ENCODE results near the gene ADAMTS8. TPM values are rescaled to one million over a fixed set of nuclear protein-coding genes. Genes with fewer than 3 reads are reported as not detected.

The ADAMTS8 gene
- total and polyA plus RNA-seq, 2 donors (not counting 1 experiment from before 2014, with no cell fraction given): 15.0 to 18.8 TPM

DNA sequence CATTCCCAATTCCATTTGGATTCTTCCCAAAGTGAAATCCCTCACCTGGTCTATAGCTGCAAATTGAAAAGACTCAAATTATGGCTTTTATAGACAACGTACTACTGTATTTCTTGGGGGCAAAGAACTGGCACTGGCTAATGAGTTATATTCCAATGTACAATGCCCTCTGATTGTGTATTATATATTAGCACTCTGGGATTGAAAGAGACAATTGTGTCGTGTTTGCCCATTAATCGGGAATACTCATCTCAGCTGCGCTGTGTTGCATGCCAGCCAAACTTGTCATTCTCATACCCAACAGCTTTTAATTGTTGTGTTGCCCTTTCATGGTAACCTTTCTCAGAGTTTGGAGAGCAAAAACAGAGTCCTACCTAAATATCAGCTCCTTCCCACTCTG, 58.7 kb downstream of the ADAMTS8 start:
- Histone ChIP-seq H3K9ac (ENCODE audit: insufficient read depth, low read length) (no peak overlapping the region), H3K27ac (ENCODE audit: insufficient read depth, low read length) (no peak overlapping the region), H3K27me3 (ENCODE audit: control insufficient read depth, insufficient read depth, low read length) (peaks cover 4% of the 10 kb centered on the region), H3K36me3 (ENCODE audit: control insufficient read depth, insufficient read depth, low read length) (no peaks in the 10 kb centered on the region), H3K79me2 (ENCODE audit: control insufficient read depth, insufficient read depth, low read length) (no peaks in the 10 kb centered on the region), H3K4me3 (replicated peaks in 1 of 4; ENCODE audit: control extremely low read depth in 1 of 4, insufficient read depth in 1 of 4, low read depth in 3 of 4, low read length in 4 of 4) (no peak overlapping the region), H2AFZ (ENCODE audit: low read length) (no peak overlapping the region), H3K9me3 (ENCODE audit: control insufficient read depth, insufficient read depth, low read depth, low read length) (no peaks in the 10 kb centered on the region), H3K4me1 (ENCODE audit: control insufficient read depth, extremely low read depth, insufficient read depth, low read length) (no peaks in the 10 kb centered on the region), H4K20me1 (ENCODE audit: control insufficient read depth, extremely low read depth, insufficient read depth, low read length) (no peaks in the 10 kb centered on the region), H3K4me2 (ENCODE audit: extremely low read depth, insufficient read depth, low read length) (no peak overlapping the region)
- TF ChIP-seq, protein P1, sequence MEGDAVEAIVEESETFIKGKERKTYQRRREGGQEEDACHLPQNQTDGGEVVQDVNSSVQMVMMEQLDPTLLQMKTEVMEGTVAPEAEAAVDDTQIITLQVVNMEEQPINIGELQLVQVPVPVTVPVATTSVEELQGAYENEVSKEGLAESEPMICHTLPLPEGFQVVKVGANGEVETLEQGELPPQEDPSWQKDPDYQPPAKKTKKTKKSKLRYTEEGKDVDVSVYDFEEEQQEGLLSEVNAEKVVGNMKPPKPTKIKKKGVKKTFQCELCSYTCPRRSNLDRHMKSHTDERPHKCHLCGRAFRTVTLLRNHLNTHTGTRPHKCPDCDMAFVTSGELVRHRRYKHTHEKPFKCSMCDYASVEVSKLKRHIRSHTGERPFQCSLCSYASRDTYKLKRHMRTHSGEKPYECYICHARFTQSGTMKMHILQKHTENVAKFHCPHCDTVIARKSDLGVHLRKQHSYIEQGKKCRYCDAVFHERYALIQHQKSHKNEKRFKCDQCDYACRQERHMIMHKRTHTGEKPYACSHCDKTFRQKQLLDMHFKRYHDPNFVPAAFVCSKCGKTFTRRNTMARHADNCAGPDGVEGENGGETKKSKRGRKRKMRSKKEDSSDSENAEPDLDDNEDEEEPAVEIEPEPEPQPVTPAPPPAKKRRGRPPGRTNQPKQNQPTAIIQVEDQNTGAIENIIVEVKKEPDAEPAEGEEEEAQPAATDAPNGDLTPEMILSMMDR (conservative IDR thresholded peaks at IDR 0.05 in 1 of 2, IDR thresholded peaks at IDR 0.05 in 1 of 2; ENCODE audit: low read depth in 1 of 2, low read length in 2 of 2): no peak
- TF ChIP-seq EZH2 (IDR thresholded peaks at IDR 0.05; ENCODE audit: low read length, missing control alignments): no peak
- DNase-seq (ENCODE audit: low read depth in 2 of 2): no peak

DNA sequence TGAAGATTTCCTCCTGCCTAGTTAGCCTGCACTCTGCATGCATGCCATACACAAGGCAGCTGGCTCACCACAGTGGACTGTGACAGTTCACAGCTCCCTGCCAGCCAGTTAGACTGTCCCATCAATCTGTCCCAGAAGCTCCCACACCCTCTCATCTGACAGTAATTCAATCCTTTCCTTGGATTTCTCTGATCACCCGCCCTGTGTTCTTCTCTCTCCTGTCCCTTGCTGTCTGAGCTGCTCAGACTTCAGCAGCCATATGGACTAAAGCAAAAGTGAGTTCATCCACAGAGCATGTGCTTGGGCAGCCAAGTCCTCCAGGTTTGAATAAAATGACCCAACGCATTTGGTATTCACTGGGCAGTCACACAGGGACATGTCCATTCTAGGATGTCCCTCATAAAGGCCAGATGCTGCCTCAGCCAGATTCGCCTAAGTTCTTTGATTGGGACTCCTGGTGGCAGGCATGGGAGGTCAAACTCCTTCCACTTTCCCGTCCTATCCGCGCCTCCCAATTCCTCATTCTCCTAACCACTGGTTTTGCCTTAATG, 59.2 kb downstream of the ADAMTS8 start:
- DNase-seq (ENCODE audit: low read depth in 2 of 2): no peak
- Histone ChIP-seq H3K4me2 (ENCODE audit: extremely low read depth, insufficient read depth, low read length) (no peak overlapping the region), H3K9ac (ENCODE audit: insufficient read depth, low read length) (no peak overlapping the region), H3K9me3 (ENCODE audit: control insufficient read depth, insufficient read depth, low read depth, low read length) (no peaks in the 10 kb centered on the region), H3K27me3 (ENCODE audit: control insufficient read depth, insufficient read depth, low read length) (peaks cover 4% of the 10 kb centered on the region), H3K36me3 (ENCODE audit: control insufficient read depth, insufficient read depth, low read length) (no peaks in the 10 kb centered on the region), H3K4me3 (replicated peaks in 1 of 4; ENCODE audit: control extremely low read depth in 1 of 4, insufficient read depth in 1 of 4, low read depth in 3 of 4, low read length in 4 of 4) (no peak overlapping the region), H3K27ac (ENCODE audit: insufficient read depth, low read length) (no peak overlapping the region), H4K20me1 (ENCODE audit: control insufficient read depth, extremely low read depth, insufficient read depth, low read length) (no peaks in the 10 kb centered on the region), H3K79me2 (ENCODE audit: control insufficient read depth, insufficient read depth, low read length) (no peaks in the 10 kb centered on the region), H2AFZ (ENCODE audit: low read length) (no peak overlapping the region), H3K4me1 (ENCODE audit: control insufficient read depth, extremely low read depth, insufficient read depth, low read length) (no peaks in the 10 kb centered on the region)
- TF ChIP-seq, protein P1 (conservative IDR thresholded peaks at IDR 0.05 in 1 of 2, IDR thresholded peaks at IDR 0.05 in 1 of 2; ENCODE audit: low read depth in 1 of 2, low read length in 2 of 2): no peak
- no peak for TF ChIP-seq EZH2 (IDR thresholded peaks at IDR 0.05; ENCODE audit: low read length, missing control alignments)

DNA sequence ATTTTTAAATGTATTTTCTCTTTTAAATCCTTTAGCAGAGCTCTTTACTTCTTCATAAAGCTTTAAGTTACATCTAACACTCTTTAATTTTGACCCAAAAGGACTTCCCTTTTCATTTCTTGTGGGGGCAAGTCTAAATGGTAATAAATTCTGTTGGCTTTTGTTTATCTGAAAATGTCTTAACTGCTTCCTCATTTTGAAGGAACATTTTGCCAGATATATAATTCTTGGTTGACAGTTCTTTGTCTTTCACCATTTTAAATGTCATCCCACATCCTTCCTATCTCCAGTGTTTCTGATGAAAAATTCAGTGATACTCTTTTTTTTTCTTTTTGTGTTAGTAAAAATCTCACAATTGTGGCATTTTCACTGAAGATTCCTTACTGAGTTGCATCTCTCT, 69.0 kb downstream of the ADAMTS8 start:
- Histone ChIP-seq H3K79me2 (ENCODE audit: control insufficient read depth, insufficient read depth, low read length) (no peaks in the 10 kb centered on the region), H3K9me3 (ENCODE audit: control insufficient read depth, insufficient read depth, low read depth, low read length) (no peaks in the 10 kb centered on the region), H3K9ac (ENCODE audit: insufficient read depth, low read length) (no peak overlapping the region), H2AFZ (ENCODE audit: low read length) (no peak overlapping the region), H3K36me3 (ENCODE audit: control insufficient read depth, insufficient read depth, low read length) (no peaks in the 10 kb centered on the region), H3K4me2 (ENCODE audit: extremely low read depth, insufficient read depth, low read length) (no peak overlapping the region), H3K4me1 (ENCODE audit: control insufficient read depth, extremely low read depth, insufficient read depth, low read length) (no peaks in the 10 kb centered on the region), H3K4me3 (replicated peaks in 1 of 4; ENCODE audit: control extremely low read depth in 1 of 4, insufficient read depth in 1 of 4, low read depth in 3 of 4, low read length in 4 of 4) (no peak overlapping the region), H3K27me3 (ENCODE audit: control insufficient read depth, insufficient read depth, low read length) (peaks cover 3% of the 10 kb centered on the region), H3K27ac (ENCODE audit: insufficient read depth, low read length) (no peak overlapping the region), H4K20me1 (ENCODE audit: control insufficient read depth, extremely low read depth, insufficient read depth, low read length) (no peaks in the 10 kb centered on the region)
- TF ChIP-seq, protein P1 (conservative IDR thresholded peaks at IDR 0.05 in 1 of 2, IDR thresholded peaks at IDR 0.05 in 1 of 2; ENCODE audit: low read depth in 1 of 2, low read length in 2 of 2): no peak
- no peak for TF ChIP-seq EZH2 (IDR thresholded peaks at IDR 0.05; ENCODE audit: low read length, missing control alignments)
- no peak for DNase-seq (ENCODE audit: low read depth in 2 of 2)
